Effector memory CD4-positive, alpha-beta T cell (primary cell): ENCODE measurements around the gene CDC42BPB.

Experiments used
- DNase-seq, 3 donors: peaks; one replicate each; pipeline ENCODE4 v3.0.0-alpha.2; 2020
- H3K27ac ChIP-seq: 2 replicates; pipeline ENCODE4 v1.7.0; 2013; ENCODE audit warnings: mild to moderate bottlenecking, low read length, moderate library complexity; ENCODE audit not compliant: insufficient read depth, poor library complexity, severe bottlenecking
- H3K27me3 ChIP-seq: replicated peaks from 2 replicates; pipeline ENCODE4 v1.7.0; 2013; ENCODE audit warnings: mild to moderate bottlenecking, low read length; ENCODE audit not compliant: insufficient read depth, control insufficient read depth, poor library complexity, severe bottlenecking
- H3K36me3 ChIP-seq: 2 replicates; pipeline ENCODE4 v1.7.0; 2013; ENCODE audit warnings: mild to moderate bottlenecking, low read length, moderate library complexity; ENCODE audit not compliant: control insufficient read depth, insufficient read depth
- H3K4me1 ChIP-seq: 2 replicates; pipeline ENCODE4 v1.7.0; 2013; ENCODE audit warnings: low read length, mild to moderate bottlenecking; ENCODE audit not compliant: control insufficient read depth, insufficient read depth, poor library complexity, severe bottlenecking
- H3K4me3 ChIP-seq: 2 replicates; pipeline ENCODE4 v1.7.0; 2013; ENCODE audit warnings: low read length, low read depth, mild to moderate bottlenecking; ENCODE audit not compliant: insufficient read depth, poor library complexity, severe bottlenecking
- H3K9me3 ChIP-seq: 2 replicates; pipeline ENCODE4 v1.7.0; 2013; ENCODE audit warnings: mild to moderate bottlenecking, low read length, moderate library complexity; ENCODE audit not compliant: control insufficient read depth

The CDC42BPB gene

GRCh38 chr14:102923201-102923924, 134.0 kb downstream of the CDC42BPB start:
- H3K27ac ChIP-seq, result no peak overlapping the region

GRCh38 chr14:102922490-102923200, 134.7 kb downstream of the CDC42BPB start, which contains the start of gene AMN:
Gene AMN (plus strand): TSS chr14:102922663. CDS start chr14:102922689, 26 bp downstream.
- no peaks in the 10 kb centered on the region for H3K9me3 ChIP-seq
- H3K4me1 ChIP-seq, result peaks cover 15% of the 10 kb centered on the region
- H3K36me3 ChIP-seq, result no peaks in the 10 kb centered on the region
- H3K27me3 ChIP-seq, result no peaks in the 10 kb centered on the region
- no peak within 1 kb of the TSS for H3K27ac ChIP-seq
- no peak for DNase-seq
- peak within 1 kb of the TSS; percentile 38 for H3K4me3 ChIP-seq

More at GRCh38 chr14:102923201-102923924, 134.0 kb downstream of the CDC42BPB start:
- H3K36me3 ChIP-seq, result no peaks in the 10 kb centered on the region
- no peaks in the 10 kb centered on the region for H3K27me3 ChIP-seq
- H3K9me3 ChIP-seq, result no peaks in the 10 kb centered on the region
- peaks cover 18% of the 10 kb centered on the region for H3K4me1 ChIP-seq
- peak overlapping the region; percentile 38 for H3K4me3 ChIP-seq
- no peak for DNase-seq

DNA sequence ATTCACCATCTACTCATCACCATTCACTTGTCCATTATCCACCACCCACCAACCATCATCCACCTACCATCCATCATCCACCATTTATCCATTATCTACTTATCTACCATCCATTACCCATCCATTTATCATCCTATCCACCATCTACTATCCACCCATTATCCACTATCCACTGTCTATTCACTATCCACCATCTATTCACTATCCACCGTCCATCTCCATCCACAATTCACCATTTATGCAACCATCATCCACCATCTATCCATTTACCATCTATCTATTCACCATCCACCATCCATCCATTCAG, 136.4 kb downstream of the CDC42BPB start:
- Histone ChIP-seq H3K36me3 (no peaks in the 10 kb centered on the region), H3K4me3 (no peak overlapping the region), H3K4me1 (peaks cover 15% of the 10 kb centered on the region), H3K27ac (no peak overlapping the region), H3K27me3 (no peaks in the 10 kb centered on the region), H3K9me3 (no peaks in the 10 kb centered on the region)
- no peak for DNase-seq

DNA sequence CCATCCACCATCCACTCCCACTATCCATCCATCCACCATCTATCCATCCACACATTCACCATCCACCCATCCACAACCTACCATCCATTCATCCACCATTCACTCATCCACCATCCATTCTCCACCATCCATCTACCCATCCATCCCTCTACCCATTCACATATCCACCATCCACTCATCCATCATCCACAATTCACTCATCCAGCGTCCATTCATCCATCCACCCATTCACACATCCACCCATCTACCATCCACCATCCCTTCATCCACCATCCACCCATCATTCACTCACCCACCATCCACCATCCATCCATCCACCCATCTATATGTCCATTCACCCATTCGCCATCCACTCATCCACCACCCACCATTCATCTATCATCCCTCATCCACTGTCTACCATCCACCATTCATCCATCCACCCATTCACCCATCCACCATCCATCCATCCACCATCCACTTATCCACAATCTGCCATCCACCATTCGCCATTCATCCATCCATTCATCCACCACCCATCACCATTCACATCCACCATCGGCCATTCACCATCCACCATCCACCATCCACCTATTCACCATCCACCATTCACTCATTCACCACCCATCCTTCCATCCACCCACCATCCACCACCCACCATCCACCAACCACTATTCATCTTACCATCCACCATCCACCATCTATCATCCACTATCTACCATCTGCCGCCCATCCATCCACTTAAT, 136.9 kb downstream of the CDC42BPB start:
- no peak for DNase-seq
- H3K27me3 ChIP-seq, result no peaks in the 10 kb centered on the region
- no peak overlapping the region for H3K4me3 ChIP-seq
- H3K4me1 ChIP-seq, result peaks cover 15% of the 10 kb centered on the region
- no peaks in the 10 kb centered on the region for H3K36me3 ChIP-seq
- no peaks in the 10 kb centered on the region for H3K9me3 ChIP-seq
- H3K27ac ChIP-seq, result no peak overlapping the region

- Histone ChIP-seq H3K4me3 (no peak overlapping the region), H3K27ac (no peak overlapping the region)
- no peak for DNase-seq
These were observed 138.9 kb downstream of the CDC42BPB start for GRCh38 chr14:102918438-102918837.

GRCh38 chr14:102917469-102918211, 139.7 kb downstream of the CDC42BPB start:
- no peak overlapping the region for H3K4me3 ChIP-seq
- H3K9me3 ChIP-seq, result no peaks in the 10 kb centered on the region
- DNase-seq, result peak in 2 of 3 donors; percentile 16 to 33
- H3K4me1 ChIP-seq, result no peaks in the 10 kb centered on the region
- no peaks in the 10 kb centered on the region for H3K36me3 ChIP-seq
- no peaks in the 10 kb centered on the region for H3K27me3 ChIP-seq
- H3K27ac ChIP-seq, result no peak overlapping the region

More at GRCh38 chr14:102918438-102918837, 138.9 kb downstream of the CDC42BPB start:
- H3K9me3 ChIP-seq, result no peaks in the 10 kb centered on the region
- peaks cover 5% of the 10 kb centered on the region for H3K4me1 ChIP-seq
- no peaks in the 10 kb centered on the region for H3K36me3 ChIP-seq
- no peaks in the 10 kb centered on the region for H3K27me3 ChIP-seq

DNA sequence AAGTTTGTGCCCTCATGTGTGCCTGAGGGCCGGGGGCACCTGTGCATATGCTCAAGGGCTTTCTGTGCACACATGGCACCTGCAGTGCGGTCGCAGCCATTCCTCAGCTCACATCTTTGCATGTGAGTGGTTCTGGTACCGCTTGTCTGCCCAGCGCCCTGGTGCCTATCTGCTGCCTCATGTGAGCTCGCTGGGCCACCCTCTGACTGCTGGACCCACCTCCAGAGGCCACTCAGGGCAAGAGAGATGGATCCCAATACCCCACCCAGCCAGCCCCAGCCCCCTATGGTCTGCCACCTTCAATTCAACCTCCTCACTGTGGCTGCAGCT, 140.3 kb downstream of the CDC42BPB start:
- Histone ChIP-seq H3K36me3 (peaks cover 1% of the 10 kb centered on the region), H3K4me3 (no peak overlapping the region), H3K4me1 (no peaks in the 10 kb centered on the region), H3K27ac (no peak overlapping the region), H3K9me3 (no peaks in the 10 kb centered on the region), H3K27me3 (no peaks in the 10 kb centered on the region)
- no peak for DNase-seq

DNA sequence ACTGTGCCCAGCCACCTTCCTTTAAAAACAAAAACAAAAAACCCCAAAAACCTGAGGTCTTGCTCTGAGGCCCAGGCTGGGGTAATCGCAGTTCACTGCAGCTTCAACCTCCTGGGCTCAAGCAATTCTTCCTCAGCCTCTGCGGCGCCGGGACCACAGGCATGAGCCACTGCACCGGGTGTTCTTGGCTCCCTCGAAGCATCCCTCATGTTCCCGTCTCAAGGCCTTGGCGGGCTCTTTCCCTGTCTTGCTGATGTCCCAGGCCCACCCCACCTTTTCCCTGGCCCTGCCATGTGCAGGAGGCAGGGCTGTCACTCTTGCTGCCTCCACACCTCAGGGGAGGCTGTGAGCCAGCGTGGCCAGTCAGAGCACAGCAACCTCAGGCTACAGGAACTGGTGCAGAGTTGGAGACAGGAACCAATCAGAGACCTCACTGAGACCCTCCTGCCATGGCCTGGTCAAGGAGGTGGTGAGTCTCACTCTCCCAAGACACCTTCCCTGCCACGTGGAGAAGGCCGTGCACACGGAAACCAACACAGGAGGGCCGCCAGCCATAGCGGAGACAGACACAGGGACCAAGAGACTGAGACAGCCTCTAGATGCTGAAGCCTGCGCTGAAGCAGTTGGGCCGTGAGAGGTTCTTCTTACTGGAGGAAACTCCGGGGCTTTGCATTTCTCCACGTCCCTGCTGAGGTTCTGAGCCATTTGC, 140.8 kb downstream of the CDC42BPB start:
- Histone ChIP-seq H3K36me3 (peaks cover 3% of the 10 kb centered on the region), H3K27me3 (no peaks in the 10 kb centered on the region), H3K4me1 (no peaks in the 10 kb centered on the region), H3K4me3 (no peak overlapping the region), H3K27ac (no peak overlapping the region), H3K9me3 (no peaks in the 10 kb centered on the region)
- DNase-seq, result no peak

DNA sequence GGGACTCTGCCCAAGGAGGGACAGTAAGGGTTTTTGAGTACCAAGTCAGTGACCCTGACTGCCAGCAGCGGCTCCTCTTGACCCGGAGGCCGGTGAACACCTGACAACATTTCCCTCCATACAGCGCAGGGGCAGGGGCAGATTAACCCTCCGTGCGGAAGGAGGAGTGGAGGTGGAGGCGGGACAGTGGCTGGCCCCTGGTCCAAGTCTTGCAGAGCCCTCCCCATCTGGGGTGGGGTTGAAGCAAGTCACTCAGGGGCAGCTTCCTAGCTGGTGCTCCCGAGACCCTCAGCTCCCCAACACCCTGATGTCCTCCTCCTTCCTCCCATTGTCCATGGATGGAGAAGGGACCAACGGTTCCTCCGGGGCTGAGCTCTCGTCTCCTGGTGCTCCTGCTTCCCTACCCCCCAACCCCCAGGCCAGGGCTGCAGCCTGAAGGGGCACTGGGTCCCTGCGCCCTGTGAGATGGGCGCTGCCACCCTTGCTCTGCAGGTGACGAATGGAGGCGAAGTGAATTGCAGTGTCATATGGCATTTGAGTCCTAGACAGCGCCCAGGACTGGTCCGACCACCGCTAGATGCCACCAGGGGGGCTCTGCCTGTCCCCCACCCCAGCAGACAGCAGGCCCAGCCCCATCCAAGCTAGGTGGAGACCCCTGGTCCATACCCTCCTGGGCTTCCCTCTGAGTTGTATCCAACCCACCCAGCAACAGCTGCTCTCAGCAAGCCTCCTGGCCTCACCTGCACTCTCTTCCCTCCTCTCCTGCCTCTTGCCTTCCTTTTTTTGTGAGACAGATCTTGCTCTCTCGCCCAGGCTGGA, 141.8 kb downstream of the CDC42BPB start:
- Histone ChIP-seq H3K4me1 (no peaks in the 10 kb centered on the region), H3K27ac (no peak overlapping the region), H3K36me3 (peaks cover 3% of the 10 kb centered on the region), H3K27me3 (no peaks in the 10 kb centered on the region), H3K9me3 (no peaks in the 10 kb centered on the region), H3K4me3 (no peak overlapping the region)
- DNase-seq, result no peak
